Measurements from ENCODE around the gene HHAT.

DNA sequence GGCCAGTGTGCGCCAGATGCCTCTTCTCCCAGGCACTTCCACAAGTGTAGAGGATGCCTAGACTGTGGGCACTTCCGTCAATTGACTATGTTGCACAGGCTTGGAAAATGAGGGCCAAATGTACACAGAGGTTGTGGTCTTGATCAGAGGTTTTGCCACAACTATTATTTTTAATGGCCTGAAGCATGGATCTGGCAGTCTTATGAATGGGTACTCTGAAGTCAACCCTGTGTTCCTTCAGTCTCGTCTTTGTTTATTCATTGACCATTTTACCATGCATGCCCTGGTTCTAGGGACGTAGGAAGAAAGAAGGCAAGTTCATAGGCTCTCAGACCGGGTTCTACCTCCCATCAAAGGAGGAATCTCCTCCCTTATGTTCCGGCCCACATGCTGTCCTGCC lies 329.1 kb downstream of the HHAT start:
- no peak for TF ChIP-seq POLR2A (IDR thresholded peaks at IDR 0.05)
- no peak for TF ChIP-seq CTCF (IDR thresholded peaks at IDR 0.05)
